HG02970 (cell line): ENCODE measurements around the gene ALAS1.
"Not testable (repeated sequence)": the region's sequence is repeated elsewhere in the genome, so short reads cannot be mapped to it uniquely, and the experiment has no call there.

ENCODE experiments used
- ATAC-seq: cut with Tn5 transposase; IDR thresholded peaks from one replicate; pipeline ENCODE4 v1.9.1; 2021; ENCODE audit warnings: mild to moderate bottlenecking, moderate library complexity, moderate number of reproducible peaks; ENCODE audit not compliant: unreplicated experiment, low FRiP score

The ALAS1 gene

DNA sequence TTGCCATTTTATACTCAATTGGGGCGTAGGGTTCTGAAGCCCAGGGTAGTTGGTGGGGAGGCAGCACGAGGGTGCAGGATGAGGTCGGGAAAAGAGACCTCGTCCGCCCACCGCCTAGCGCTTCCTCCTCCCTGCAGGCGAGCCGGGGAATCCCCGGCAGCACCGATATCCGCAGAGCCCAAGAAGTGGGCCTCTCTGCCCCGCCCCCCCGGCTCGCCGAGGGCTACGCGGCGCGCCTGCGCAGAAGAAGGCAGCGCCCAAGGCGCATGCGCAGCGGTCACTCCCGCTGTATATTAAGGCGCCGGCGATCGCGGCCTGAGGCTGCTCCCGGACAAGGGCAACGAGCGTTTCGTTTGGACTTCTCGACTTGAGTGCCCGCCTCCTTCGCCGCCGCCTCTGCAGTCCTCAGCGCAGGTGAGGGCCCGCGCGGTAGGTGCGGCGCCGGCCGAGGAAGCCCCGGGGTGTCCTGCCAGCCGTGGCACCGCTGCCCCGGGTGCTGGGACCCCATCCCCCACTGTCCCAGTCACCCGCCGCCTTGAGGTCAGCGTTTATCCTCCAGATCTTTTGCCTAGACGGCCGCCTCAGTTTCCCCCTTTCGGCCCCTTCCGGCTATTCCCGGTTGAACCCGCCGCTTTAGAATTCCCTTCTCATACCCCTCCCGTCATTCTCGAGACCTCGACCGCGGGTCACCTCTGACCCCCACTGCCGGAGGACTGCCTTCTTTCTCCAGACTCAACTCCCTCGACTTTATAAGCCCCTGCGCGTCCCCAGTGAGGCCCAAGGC is at the start of gene ALAS1:
Gene ALAS1, plus strand, starts transcription at position 319 of the 784 bp plus-strand sequence. CDS start 1,082 bp downstream, outside the sequence.
- peak; percentile 75 for ATAC-seq

DNA sequence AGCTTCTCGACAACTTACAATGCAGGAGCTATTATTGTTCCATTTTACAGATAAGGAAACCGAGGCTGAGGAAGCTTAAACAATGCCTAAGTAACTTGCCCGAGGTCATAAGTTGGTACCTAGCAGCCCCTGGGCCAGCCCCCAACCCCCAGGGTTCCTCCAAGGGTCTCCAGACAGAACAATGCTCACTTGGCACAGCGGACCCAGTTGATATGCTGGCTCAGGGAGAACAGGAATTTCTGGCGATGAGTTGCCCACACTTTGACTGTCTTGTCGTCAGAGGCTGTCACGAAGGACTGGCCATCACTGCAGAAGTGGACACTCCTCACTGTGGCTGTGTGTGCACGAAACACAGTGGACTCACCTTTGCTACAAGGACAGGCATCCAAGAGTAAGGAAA is 48.9 kb upstream of the ALAS1 start:
- ATAC-seq: no peak

DNA sequence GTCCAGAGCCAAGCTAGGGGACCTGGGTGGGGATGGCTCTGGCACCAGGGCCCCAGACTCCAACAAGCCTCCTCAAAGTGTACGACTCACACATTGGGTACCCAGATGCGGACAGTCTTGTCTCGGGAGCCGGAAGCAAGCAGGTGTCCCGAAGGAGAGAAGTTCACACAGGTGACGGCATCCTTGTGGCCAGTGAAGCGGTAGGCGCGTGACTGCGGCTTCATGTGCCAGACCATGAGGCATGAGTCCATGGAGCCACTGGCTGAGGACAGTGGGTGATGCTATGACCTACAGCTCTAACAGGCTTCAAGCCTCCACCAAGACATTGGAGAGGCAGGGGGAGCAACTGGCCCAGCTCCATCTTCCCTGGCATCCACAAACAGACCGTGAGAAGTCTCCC is 48.2 kb upstream of the ALAS1 start:
- no peak for ATAC-seq

DNA sequence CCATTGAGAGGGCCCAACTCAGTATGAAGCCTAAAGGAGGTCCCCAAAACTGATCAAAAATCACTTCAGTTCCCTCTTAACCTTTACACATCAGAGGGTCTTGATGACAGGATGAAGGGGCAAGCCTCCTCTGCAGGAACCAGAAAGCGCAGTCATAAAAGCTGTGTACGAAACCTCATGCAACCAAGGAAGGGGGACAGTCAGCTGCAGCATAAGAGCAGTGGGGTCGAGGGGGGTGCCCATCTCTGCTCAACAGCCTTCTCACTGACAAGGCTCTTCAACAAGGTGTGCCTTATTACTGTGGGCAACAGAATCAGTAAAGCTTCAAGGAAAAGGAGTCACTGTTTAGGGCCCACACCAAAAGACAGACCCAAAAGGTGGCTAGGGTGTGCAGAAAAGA is 47.6 kb upstream of the ALAS1 start:
- ATAC-seq: no peak

DNA sequence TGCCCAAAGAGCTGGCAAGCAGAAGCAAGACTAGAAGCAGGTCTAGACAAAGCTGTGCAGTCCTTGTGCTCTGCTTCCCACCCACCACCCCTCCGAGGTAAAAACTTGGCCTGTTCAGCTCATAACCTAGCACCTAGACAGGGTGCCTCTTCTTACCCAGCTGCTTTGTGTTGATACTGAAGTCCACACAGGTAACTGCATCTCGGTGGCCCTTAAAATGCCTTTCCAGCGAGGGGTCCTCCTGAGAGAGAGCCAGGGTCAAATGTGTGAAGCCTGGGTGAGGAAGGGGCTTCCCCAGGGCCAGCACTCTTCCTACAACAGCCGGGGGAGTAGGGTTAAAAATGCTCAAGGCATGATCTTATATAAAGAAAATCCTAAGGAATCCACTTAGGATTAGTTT is 47.1 kb upstream of the ALAS1 start:
- ATAC-seq: no peak

DNA sequence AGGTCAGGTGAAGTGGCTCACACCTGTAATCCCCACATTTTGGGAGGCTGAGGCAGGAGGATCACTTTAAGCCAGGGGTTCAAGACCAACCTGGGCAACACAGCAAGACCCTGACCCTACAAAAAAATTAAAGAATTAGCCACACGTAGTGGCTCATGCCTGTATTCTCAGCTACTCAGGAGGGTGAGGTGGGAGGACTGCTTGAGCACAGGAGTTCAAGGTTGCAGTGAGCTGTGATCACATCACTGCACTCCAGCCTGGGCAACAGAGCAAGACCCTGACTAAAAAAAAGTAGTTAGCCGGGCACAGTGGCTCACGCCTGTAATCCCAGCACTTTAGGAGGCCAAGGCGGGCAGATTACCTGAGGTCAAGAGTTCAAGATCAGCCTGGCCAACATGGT is 46.0 kb upstream of the ALAS1 start:
- not testable (repeated sequence) for ATAC-seq

DNA sequence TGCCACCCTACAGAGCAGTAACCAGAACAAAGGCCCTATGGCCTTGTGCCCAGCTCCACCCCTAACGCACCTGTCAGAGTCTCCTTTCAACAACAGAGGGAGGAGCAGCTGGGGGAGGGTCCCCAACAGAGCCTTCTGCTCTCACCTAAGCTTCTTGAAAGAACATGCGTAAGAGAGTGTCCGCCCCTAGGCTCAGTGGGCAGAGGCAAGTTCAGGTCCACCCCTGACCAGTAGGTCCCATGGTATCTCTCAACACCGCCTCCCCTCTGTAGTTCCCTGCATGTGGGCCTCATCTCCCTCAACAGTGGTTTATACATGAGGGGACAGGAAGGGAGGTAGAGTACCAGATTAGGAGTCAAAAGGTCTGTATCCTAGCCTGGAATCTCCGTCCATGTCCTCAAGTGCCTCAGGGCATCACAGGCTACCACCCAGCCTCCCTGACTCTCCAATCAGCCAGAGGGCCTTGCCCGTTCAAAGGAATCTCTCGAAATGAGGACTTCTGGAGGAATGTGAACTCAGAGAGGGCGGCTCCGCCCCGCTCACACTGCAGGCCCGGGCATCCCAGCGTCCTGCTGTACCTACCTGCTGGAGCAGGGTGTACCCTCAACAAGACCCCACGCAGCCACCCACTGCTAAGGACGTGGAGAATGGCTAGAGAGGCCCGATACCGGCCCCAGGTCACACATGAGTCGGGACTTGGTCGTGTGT is 44.4 kb upstream of the ALAS1 start:
- peak; percentile 19 for ATAC-seq

DNA sequence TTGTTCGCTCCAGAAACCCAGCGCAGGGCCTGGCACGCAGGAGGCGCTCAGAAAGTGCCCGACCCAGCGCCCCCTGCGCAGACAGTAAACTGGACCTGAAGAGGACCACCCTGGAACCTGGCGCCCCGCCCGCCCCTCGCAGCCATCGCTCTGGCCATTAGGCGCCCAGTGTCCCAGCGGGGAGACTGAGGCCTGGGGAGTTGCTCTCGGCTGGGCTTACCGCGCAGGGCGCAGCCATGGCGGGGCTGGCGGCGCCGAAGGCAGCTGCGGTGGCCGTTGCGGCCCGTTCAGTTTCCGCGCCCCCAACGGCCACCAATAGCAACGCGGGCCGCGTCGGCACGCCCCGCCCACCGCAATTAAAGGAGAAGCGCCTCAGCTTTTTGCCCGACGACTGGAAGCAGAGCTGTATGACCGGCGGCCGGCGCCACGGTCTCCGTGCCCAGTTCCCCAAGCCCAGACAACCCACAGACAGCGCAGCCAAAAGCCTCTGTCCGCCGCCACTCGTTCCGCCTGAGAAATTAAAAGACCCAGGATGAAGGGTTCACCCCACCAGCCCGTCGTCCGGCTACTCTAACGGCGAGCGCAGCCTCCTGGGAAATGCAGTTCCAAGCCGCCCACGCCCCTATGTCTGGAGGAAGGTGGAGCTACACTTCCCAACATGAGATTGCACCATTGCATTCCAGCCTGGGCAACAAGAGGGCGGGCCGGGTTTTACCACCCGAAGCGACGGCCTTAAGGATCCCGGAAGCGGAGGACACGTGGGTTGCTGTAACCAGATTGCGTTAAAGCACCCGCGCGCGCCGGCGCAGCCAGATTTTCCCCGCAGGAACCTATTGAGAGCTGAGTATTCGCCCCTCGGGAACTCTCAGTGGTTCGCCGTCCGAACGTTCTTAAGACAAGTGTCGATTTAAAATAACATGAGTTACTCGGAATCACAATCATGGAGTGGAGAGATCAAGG is 43.5 kb upstream of the ALAS1 start, which contains the start of gene POC1A:
Gene POC1A, minus strand, starts transcription at position 289 of the 960 bp plus-strand sequence. Its CDS starts 51 bp downstream, at position 238.
- ATAC-seq: peak; percentile 79

DNA sequence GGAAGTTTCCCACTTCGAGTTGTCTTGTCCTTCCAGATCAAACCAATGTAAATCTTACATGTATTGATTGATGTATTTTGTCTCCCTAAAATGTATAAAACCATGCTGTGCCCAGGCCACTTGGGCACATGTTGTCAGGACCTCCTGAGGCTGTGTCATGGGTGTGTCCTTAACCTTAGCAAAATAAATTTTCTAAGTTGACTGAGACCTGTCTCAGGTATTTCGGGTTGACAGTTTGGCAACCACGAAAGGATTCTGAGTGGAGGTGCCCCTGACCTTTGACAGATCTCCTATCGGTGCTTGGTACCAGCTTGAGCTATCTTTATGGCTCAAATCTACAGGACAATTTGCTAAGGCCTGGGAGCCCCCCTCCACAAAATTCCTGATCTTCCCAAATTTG is 42.0 kb upstream of the ALAS1 start:
- no peak for ATAC-seq

DNA sequence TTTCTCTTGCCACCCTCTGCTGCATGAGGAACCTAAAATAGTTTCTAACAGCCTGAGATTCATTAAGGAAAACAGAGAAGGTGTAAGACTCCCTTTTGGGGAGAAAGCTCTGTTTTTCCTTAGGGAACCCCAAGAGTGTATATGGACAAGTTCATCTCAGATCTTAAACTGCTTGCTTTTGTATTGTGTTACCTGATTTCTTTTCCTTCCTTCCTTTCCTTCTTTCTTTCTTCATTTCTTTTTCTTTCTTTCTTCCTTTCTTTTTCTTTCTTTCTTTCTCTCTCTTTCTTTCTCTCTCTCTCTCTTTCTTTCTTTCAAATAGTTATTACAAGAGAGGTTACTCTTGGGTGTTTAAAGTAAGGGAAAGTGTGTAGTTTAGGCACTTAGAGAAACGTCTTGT is 38.5 kb upstream of the ALAS1 start:
- no peak for ATAC-seq

DNA sequence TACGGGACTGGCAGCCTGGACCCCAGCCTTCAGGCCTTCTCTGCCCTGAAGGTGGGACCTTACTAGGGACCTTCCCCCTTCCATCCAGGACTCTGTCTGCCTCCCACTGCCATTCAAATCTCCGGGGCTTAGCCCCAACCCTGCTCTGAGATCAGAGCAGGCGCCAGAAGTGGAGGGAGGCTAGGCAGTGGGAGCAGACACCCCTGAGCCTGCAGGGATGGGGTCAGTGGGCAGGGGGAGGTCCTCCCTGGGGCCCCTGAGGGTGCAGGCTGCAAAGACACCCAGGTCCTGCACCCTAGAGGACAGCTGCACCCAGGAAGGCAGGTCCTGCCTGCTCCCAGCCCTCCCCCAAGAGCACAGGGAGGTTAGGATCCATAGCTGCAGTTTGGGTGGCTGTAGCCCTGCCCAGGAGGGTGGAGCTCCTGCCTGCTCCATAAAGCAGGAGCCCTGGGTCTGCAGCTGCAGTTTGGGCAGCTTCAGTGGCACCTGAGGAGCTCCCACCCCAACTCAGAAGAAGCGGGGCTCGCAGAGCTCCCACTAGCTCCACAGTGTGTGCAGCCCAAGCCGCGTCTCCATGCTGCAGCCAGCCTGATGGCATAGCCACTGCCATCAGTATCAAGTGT is 35.6 kb upstream of the ALAS1 start:
- no peak for ATAC-seq

DNA sequence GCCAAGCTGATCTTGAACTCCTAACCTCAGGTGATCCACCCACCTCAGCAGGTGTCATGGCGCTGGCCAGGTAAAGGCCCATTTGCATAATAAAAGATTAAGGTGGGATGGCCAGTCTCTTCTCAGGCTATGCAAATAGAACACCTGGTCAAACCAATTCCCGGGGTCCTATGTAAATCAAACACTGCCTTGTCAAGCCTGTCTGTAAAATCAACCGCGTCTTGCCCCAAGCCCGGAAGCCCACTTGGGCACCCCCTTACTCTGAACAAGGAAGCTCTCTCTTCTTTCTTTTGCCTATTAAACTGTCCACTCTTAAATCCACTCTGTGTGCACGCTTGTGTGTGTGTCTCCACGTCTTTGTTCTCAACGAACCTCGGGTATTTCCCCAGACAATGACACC is 30.7 kb upstream of the ALAS1 start:
- ATAC-seq: no peak

DNA sequence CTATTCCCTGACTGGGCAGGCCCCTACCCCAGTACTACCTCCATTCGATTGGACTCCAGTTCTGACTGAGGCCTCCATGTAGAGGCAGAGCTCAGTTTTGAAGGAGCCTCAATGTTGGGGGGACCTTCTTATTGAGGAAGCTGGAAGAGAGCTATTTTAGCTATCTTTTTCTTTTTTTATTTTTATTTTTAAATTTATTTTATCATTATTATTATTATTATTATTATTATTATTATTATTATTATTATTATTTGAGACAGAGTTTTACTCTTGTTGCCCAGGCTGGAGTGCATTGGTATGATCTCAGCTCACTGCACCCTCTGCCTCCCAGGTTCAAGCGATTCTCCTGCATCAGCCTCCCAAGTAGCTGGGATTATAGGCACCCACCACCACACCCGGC is 27.7 kb upstream of the ALAS1 start:
- ATAC-seq: not testable (repeated sequence)

DNA sequence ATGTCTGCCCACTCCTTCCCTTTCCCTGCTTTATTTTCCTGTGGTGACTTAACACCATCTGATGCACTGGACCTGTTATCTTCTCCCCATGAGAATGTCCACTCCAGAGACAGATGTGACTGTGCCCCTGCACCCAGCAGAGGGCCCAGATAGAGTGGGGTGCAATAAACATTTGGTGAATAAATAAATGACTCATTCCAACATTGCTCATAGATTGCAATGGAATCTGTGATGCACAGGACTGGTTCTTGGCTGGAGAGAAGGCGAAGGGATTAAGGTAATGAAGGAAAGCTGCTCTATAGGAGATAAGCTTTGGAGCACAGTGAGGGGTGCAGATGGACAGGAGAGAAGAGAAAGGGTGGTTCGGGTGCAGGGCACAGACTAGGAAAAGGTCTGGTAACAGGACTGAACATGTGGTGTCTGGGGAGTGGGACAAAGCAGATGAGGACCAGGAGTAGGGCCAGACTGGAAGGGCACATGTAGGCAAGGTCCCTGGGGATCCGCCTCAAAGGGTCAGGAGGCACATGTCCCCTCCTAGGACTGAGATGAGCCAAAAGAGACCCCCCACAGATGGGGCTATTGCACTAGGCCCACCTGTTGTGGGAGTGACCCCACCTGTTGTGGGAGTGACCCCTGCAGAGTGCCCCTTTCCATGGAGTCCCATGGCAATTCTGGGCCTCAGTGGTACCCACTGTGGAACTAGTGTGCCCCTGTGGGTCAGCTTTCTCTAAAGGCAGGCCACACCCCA is 26.3 kb upstream of the ALAS1 start:
- ATAC-seq: no peak

DNA sequence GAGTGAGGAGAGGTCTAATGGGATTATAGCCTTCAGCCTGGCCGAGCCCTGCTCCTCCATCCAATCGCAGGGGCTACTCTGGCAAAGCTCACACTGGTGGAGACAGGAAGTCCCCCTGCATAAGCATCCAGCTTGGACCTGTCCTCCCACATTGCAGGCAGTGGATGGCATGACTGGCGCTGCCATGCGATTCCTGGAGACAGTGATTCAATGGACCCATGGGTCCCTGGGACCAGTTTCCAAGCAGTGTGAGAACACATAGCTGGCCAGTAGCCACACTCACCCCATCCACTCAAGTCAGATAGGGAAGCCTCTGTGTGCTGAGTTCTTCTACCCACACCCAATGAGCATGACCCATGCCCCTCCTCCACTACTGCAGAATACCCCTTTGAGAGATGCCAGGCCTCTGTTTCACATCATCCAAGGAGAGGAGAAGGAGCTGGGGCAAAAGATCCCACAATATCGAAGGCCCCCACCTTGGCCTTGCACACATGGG is 25.6 kb upstream of the ALAS1 start:
- no peak for ATAC-seq

DNA sequence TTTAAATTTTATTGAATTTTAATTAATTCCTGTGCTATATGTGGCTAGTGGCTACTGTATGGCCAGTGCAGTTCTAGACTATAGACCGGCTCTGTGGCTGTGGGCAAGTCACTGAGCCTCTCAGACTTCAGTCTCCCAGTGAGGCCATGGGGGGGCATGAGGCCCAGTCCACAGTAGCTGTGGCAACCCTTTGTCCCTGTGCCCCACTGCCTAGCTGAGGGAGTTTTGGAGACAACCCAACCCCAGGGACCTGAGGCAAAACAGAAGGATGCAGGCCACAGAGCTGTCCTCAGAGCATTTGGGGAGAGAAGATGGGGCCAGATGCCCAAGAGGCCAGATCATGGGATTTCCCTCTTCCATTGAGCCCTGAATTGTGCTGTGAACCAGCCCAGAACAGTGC is 24.9 kb upstream of the ALAS1 start:
- no peak for ATAC-seq

DNA sequence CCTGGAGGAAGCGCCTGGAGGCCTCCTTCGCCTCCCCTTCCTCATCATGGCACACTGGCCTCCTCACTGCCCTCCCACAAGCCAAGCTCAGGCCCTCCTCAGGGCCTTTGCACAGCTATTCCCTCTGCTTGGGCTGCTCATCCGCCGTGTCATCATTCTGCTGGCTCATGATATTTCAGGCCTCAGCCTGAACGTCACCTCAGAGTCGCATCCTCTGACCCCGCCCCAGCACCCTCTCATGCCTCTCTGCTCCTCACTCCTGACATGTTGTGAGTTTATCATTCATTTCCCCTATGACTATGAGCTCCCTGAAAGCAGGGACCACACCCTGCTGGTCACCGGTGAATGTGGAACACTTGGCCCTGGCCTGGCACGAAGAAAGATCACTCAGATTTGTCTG is 23.1 kb upstream of the ALAS1 start:
- ATAC-seq: no peak

DNA sequence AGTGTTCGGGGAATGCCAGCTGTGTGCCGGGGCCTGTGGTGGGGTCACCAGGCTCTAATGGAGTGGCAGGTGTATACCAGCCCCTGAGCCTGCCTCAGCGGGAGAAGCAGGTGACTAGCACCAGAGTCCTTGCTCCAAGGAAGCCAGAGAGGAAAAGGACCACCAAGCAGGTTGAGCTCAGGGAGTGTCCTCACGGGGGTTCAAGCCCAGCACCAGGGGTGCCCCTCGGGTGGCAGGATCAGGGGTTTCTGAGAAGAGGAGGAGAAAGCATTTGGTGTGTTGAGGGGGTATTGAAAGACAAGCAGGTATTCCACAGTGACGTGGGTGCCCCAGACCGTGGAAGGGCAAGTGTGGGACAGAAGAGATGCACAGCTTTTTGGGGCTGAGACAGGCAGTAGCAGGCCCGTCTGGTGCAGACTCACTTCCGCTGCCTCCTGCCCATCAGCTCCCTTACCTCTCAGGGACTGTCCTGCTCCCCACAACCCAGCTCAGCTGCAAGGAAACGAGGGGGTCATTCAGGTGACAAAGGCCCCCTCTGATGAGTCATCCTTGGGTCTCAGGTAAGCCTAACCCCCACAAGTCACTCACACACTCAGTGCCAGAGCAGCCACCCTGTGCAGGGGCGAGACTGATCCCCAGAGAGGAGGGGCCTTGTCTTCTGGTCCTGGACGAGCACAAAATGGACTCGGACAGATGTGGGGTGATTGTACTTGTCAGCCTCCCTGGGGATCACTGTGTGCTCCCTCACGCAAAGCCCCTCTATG is 22.4 kb upstream of the ALAS1 start:
- ATAC-seq: no peak
